ENCODE results near the gene SNX33. TPM values are rescaled to one million over a fixed set of nuclear protein-coding genes. Genes with fewer than 3 reads are reported as not detected.
A peak's percentile ranks its signal among the peaks of the same experiment; 100 is the strongest.
"Not testable (repeated sequence)": the region's sequence is repeated elsewhere in the genome, so short reads cannot be mapped to it uniquely, and the experiment has no call there.

SNX33 gene
- total and polyA plus RNA-seq, 5 experiments from 2014 or later, result 0.05 to 1.7 (median 0.44) TPM

DNA sequence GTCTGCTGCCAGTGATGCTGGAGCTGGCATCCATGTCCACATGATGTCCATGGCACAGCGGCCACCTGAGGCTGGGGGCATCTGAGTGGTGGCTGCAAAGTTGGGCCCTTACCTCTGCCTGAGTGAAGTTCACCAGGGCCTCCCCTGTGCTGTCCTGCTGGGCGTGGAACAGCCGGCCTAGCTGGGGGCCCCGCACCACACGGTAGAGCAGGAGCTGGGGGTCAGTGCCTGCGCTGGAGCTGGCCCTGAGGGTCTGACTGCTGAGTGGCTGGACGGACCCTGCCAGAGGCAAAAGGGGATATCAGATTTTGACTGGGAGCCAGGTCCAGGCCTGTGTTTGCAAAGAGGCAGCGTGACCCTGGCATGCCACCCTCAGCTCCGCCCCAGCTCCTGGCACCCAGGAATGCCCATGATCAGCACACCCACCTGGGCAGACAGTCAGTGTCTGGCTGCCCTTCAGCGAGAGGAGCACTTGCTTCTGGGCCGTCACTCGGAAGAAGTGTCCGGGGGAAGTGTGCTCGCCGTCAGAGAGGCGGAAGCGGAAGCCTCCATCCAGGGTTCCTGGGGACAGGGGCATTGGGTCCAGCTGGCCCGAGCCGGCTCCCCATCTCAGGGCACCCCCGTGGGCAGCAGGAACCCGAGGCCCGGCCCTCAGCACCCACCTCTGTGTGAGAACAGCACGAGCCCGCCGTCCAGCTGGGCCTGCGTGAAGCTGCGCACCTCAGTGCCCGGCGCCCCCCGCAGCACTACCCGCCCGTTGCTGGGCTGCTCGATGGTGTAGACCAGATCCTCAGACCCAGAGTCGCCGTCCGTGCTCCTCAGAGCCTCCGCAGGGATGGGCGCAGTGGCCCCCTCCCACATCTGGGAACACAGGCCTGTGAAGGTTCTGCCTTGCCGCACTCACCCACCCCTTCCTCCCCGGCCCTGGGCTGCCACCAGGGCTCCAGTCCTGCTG lies 34.7 kb downstream of the SNX33 start:
- no peak overlapping the region for H3K27ac Mint-ChIP-seq
- no peak overlapping the region for H3K4me3 Mint-ChIP-seq
- no peaks in the 10 kb centered on the region for H3K36me3 Mint-ChIP-seq
- H3K4me1 Mint-ChIP-seq, result no peaks in the 10 kb centered on the region
- no peak for ATAC-seq
- H3K9me3 Mint-ChIP-seq, result no peaks in the 10 kb centered on the region
- POLR2A ChIA-PET, result interaction anchor here (2.7 kb wide), 1 partner anchor 314 kb away, joined by 13 read pairs; the partner anchor contains the start of gene MAN2C1
- H3K27me3 Mint-ChIP-seq, result no peaks in the 10 kb centered on the region
- no peak for DNase-seq

DNA sequence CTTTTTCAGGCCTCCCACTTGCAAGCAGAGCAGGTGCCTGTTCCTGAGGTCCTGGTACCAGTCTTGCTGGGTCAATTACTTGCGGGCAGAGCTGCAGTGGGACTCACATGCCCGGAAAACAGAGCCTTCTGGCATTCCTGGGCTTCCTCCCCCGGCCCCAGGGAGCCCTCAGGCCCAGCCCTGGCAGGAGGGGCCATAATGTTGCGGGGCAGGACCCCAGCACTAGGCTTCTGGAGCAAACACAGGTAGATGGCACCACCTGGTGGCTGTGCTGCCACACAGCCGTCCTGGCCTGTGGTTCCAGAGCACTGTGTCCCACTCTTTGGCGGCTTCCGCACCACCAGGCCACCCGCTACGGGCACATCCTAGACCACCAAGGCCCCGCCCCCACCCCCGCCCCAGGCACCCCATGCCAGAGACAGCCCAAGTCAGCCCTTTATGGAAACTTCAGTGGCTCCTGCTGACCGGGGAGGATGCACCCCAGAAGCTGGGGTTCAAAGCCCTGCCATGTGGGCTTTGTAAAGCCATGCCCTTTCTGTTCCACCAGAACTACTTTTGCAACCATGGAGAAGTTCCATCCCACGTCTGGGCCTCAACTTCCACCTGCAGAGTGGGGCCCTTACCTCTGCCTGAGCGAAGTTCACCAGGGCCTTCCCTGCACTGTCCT lies 36.1 kb downstream of the SNX33 start:
- H3K27ac Mint-ChIP-seq, result peak overlapping the region in 1 of 10 donors; percentile 3

DNA sequence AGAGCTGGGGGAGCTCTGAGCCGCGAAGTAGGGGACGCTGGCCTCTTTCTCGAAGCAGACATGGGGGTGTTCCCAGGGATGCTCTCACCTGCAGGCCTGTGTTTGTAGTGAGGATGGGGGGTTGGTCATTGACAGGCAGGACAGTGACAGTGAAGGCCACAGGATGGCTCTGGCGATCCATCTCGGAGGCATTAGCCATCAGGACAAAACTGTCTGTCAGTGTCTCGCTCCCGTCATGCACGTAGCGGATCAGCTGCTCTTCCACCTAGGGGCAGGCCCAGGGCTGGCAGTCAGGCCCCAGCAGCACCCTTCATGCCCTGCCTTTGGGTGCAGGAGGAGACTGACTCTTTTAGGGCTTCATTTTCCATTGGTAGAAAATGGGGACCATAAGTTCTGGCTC lies 36.9 kb downstream of the SNX33 start:
- H3K27ac Mint-ChIP-seq, result no peak overlapping the region
- H3K4me3 Mint-ChIP-seq, result no peak overlapping the region
- H3K27me3 Mint-ChIP-seq, result peaks cover 0 to 1% (median 0%) of the 10 kb centered on the region in 5 donors
- no peaks in the 10 kb centered on the region for H3K9me3 Mint-ChIP-seq
- H3K36me3 Mint-ChIP-seq, result no peaks in the 10 kb centered on the region
- ATAC-seq (no peak), DNase-seq (no peak)
- no peaks in the 10 kb centered on the region for H3K4me1 Mint-ChIP-seq
- POLR2A ChIA-PET, result interaction anchor here (1.5 kb wide), 1 partner anchor 45 kb away, joined by 4 read pairs; the partner anchor contains the start of gene IMP3

More for the DNA sequence above, 36.1 kb downstream of the SNX33 start:
- H3K4me3 Mint-ChIP-seq, result peak overlapping the region in 1 of 10 donors; percentile 54
- H3K4me1 Mint-ChIP-seq, H3K27me3 Mint-ChIP-seq, H3K36me3 Mint-ChIP-seq, H3K9me3 Mint-ChIP-seq: not testable (repeated sequence)
- ATAC-seq, result peak; percentile 88 to 96
- DNase-seq, result peak; percentile 38 to 80 (median 60)
- POLR2A ChIA-PET, result interaction anchor here (1.5 to 2.7 kb wide), 2 partner anchors 44 to 316 kb away, joined by 4 to 13 read pairs; partner anchors contain the start of genes IMP3 and MAN2C1

DNA sequence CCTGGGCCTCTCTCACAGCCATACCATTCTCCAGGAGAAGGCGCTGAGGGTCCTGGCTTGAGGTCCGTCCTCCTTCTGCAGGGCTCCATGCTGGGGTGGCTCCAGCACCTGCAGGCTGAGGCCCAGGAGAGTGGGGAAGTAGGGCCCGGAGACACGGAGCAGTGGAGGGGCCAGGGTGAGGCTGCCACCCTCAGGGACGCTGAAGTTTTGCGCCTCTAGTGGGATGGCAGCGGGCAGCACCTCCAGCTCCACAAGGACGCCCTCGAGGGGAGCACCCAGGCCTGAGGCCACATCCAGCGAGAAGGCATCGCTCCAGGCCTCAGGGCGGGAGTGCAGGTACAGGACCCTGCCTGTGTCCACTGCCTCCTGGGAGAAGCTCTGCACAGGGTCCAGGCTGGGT lies 37.5 kb downstream of the SNX33 start:
- ATAC-seq, result no peak
- no peaks in the 10 kb centered on the region for H3K36me3 Mint-ChIP-seq
- H3K9me3 Mint-ChIP-seq, result no peaks in the 10 kb centered on the region
- no peak for DNase-seq
- no peak overlapping the region for H3K27ac Mint-ChIP-seq
- H3K27me3 Mint-ChIP-seq, result peaks cover 0 to 1% (median 0%) of the 10 kb centered on the region in 5 donors
- no peaks in the 10 kb centered on the region for H3K4me1 Mint-ChIP-seq
- no peak overlapping the region for H3K4me3 Mint-ChIP-seq
- POLR2A ChIA-PET, result interaction anchor here (0.9 kb wide), 1 partner anchor 318 kb away, joined by 4 read pairs; no protein-coding TSS in a partner anchor

DNA sequence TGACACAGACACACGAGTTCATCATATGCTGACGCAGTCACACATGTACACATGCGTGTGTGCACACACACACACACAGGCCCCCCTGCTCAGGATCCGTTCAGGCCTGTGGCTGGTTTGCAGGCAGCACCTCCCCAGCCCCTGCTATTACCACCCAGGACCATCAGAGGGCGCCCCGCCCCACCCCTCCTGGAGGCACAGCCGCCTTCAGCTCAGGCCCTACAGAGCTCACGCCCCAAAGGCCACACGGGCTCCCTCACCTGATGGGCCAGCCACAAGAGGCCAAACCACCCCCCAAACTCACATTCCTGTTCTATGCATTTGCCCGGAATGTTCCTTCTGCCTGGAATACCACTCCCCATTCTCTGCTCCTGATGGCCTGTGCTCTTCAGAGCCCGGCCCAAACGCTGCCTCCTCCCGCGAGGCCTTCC lies 38.5 kb downstream of the SNX33 start:
- not testable (repeated sequence) for H3K4me3 Mint-ChIP-seq, H3K27me3 Mint-ChIP-seq, H3K9me3 Mint-ChIP-seq, H3K4me1 Mint-ChIP-seq, H3K36me3 Mint-ChIP-seq
- peak; percentile 53 to 78 (median 69) for DNase-seq
- peak overlapping the region in 2 of 10 donors; percentile 12 to 25 for H3K27ac Mint-ChIP-seq
- peak; percentile 76 to 78 for ATAC-seq
- POLR2A ChIA-PET, result interaction anchor here (0.9 kb wide), 1 partner anchor 319 kb away, joined by 4 read pairs; no protein-coding TSS in a partner anchor

DNA sequence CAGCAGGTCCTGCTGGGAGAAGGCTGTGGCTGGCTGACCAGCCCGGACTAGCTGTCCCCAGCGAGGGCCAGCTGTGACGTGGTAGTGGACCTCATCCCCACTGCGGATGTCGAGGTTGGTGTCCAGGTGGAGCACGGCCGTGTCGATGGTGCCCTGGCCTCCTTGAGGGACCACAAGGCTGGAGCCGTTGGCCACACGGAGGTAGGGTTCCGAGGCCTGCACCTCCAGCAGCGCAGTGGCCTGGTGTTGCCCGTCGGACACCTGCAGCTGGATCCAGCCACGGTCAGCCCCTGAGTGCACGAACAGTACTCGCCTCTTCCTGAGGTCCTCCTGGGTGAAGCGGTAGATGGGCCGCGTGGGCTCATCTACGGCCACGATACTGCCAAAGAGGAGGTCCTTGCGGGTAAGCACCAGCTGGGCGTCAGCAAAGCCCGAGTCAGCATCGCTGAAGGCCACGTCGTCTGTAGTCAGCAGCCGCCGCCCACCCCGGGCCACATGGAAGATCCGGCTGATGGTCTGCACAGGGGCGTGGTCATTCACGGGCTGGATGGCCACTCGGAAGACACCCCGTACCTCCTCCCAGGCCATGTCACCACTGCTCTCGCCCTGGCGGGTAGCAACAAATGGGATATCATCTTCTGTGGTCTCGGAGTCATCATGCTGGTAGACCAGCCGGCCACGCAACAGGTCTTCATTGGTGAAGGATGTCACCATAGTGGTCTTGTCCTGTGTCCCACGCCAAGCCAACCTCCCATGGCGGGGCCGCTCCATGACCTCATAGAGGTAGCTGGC lies 40.0 kb downstream of the SNX33 start:
- DNase-seq (no peak), ATAC-seq (no peak)
- POLR2A ChIA-PET, result no interaction called here
- Mint-ChIP-seq H3K27me3 (peaks cover 0 to 7% (median 4%) of the 10 kb centered on the region in 5 donors), H3K9me3 (no peaks in the 10 kb centered on the region), H3K27ac (no peak overlapping the region), H3K4me3 (no peak overlapping the region), H3K4me1 (peaks cover 0 to 6% (median 4%) of the 10 kb centered on the region in 4 donors), H3K36me3 (no peaks in the 10 kb centered on the region)

DNA sequence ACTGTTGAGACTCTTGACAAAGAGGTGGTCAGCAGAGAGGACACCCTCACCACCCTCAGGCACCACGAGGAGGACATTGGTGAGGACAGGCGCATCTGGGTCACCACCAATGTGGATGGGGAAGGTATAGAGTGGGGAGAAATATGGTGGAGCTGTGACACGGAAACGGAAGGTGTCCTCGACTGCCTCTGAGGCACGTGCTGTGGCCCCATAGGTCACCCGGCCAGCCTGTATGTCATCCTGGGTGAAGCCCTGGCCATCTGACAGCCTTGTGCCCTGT lies 40.5 kb downstream of the SNX33 start:
- no peaks in the 10 kb centered on the region for H3K36me3 Mint-ChIP-seq
- no peaks in the 10 kb centered on the region for H3K9me3 Mint-ChIP-seq
- no peak overlapping the region for H3K27ac Mint-ChIP-seq
- H3K4me1 Mint-ChIP-seq, result peaks cover 0 to 10% (median 5%) of the 10 kb centered on the region in 4 donors
- DNase-seq, result no peak
- H3K4me3 Mint-ChIP-seq, result no peak overlapping the region
- ATAC-seq, result no peak
- POLR2A ChIA-PET, result no interaction called here
- H3K27me3 Mint-ChIP-seq, result peaks cover 0 to 8% (median 4%) of the 10 kb centered on the region in 5 donors

DNA sequence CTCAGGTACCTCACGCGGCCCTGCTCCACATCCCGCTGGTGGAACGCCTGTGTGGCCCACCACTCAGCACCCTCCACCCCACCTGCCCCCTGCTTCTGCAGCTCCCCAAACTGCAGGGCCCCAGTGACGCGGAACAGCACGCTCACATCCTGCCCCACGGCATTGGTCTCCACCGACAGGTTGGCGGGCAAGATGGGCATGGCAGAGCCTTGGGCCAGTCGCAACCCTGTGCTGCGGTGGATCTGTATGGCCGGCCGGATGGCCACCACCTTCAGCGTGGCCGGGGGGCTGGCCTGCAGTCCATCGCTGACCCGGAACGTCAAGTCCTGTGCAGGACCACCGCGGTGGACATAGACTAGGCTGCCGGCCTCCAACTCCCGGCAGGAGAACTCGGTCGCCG lies 41.1 kb downstream of the SNX33 start:
- H3K27me3 Mint-ChIP-seq, result peaks cover 0 to 8% (median 4%) of the 10 kb centered on the region in 5 donors
- POLR2A ChIA-PET, result no interaction called here
- H3K4me1 Mint-ChIP-seq, result peaks cover 1 to 14% (median 5%) of the 10 kb centered on the region in 4 donors
- DNase-seq (no peak), ATAC-seq (no peak)
- no peaks in the 10 kb centered on the region for H3K9me3 Mint-ChIP-seq
- H3K36me3 Mint-ChIP-seq, result no peaks in the 10 kb centered on the region
- no peak overlapping the region for H3K4me3 Mint-ChIP-seq
- no peak overlapping the region for H3K27ac Mint-ChIP-seq

DNA sequence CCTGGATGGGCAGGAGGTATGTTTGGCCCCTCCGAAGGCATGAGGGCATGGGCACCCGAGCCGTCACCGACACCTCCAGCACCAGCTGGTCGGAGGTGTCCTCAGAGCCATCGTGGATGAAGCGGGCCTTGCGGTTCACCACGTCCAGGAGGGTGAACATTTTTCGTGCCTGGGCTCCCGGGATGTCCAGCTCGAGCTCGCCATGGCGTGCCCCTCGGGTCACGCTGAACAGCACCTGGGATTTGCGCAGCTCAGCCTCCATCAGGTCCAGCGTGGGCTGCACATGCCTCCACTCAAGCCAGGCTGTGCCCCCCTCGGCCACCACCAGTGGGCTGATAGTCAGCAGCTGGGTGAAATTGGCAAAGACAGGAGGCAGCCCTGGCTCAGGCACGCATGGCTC lies 41.7 kb downstream of the SNX33 start:
- H3K9me3 Mint-ChIP-seq, POLR2A ChIA-PET, H3K27me3 Mint-ChIP-seq, ATAC-seq, DNase-seq, H3K36me3 Mint-ChIP-seq, H3K27ac Mint-ChIP-seq, H3K4me3 Mint-ChIP-seq: not testable (repeated sequence)
- peaks cover 2 to 19% (median 5%) of the 10 kb centered on the region in 4 donors for H3K4me1 Mint-ChIP-seq

DNA sequence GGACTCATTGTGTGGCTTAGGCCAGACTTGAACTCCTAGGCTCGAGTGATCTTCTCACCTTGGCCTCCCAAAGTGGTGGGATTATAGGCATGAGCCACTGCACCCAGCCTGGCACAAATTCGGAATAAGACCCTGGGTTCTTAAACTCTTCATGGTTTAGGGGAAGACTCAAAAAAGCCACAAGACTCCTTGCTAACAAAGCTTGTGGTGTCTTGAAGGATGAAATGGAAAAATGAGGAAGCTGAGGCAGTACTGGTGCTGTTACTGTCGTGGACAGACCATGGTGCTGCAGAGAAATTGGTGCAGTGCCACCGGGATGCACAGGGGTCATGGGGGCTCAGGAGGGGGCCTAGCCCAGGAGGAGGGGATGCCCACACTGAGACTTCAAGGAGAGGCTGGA lies 44.6 kb downstream of the SNX33 start:
- POLR2A ChIA-PET, H3K9me3 Mint-ChIP-seq, DNase-seq, H3K27me3 Mint-ChIP-seq, ATAC-seq, H3K36me3 Mint-ChIP-seq: not testable (repeated sequence)
- peaks cover 14 to 38% (median 24%) of the 10 kb centered on the region in 4 donors for H3K4me1 Mint-ChIP-seq
- peak overlapping the region in 1 of 10 donors; percentile 82 for H3K4me3 Mint-ChIP-seq
- peak overlapping the region in 2 of 10 donors; percentile 0 to 33 for H3K27ac Mint-ChIP-seq

DNA sequence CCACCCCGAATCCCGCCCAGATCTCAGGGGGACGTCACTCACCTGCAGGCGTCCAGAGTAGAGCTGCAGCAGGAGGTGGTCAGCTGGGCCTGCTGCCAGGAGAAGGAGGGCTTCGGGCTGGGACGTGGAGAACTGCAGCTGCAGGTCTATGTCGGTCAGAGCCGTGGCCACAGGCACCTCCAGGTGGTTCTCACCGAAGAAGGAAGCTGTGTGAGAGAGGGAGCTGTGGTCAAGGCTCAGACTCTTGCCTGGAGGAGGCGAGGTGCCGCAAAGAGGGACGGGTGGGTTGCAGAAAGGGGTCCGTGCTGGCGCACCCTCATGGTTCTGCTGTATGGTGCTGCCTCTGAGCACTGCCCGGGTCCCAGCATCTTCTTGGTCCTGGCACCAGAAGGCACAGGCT lies 45.3 kb downstream of the SNX33 start:
- H3K9me3 Mint-ChIP-seq, ATAC-seq, POLR2A ChIA-PET: not testable (repeated sequence)

DNA sequence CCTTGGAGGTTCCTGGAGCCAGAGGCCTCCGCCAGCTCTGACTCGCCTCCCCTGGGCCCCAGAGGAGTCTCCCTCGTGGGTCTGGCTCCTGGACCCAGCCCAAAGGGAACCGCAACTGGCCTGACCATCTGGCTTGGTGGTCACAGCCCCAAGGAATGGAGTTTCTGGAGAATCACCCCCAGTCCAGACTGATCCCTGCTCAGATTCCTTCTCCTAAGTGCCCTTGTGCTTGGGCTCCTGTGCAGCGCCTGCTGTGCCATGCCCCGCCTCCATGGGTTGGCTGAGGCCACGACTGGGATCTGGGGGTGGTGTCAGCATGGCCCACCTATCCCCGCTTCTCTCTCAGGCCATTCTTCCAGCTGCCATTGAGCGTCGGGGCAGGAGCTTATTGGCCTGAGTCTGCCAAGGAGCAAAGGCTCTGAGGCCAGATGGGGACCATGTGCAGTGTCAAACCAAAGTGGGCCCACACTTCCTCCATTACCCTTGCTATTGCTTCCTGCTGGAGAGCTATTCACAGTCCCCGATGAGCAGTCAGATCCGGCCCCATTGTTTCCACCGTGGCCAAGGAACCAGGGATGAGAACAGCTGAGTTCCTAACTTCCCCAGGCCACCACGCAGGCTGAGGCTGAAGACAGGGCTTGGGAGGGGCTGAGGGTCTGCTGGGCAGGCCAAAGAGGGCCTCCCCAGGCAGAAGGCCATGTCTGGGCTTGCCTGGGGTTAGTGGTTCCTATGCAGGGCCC lies 46.0 kb downstream of the SNX33 start:
- H3K4me3 Mint-ChIP-seq, result no peak overlapping the region
- POLR2A ChIA-PET, result no interaction called here
- H3K36me3 Mint-ChIP-seq, result no peaks in the 10 kb centered on the region
- peaks cover 0 to 8% (median 5%) of the 10 kb centered on the region in 5 donors for H3K27me3 Mint-ChIP-seq
- no peaks in the 10 kb centered on the region for H3K9me3 Mint-ChIP-seq
- no peak for DNase-seq
- ATAC-seq, result no peak
- no peak overlapping the region for H3K27ac Mint-ChIP-seq
- H3K4me1 Mint-ChIP-seq, result peaks cover 14 to 38% (median 25%) of the 10 kb centered on the region in 4 donors

More for the DNA sequence above, 45.3 kb downstream of the SNX33 start:
- not testable (repeated sequence) for H3K36me3 Mint-ChIP-seq, DNase-seq, H3K27me3 Mint-ChIP-seq, H3K4me3 Mint-ChIP-seq, H3K27ac Mint-ChIP-seq
- H3K4me1 Mint-ChIP-seq, result peaks cover 14 to 38% (median 25%) of the 10 kb centered on the region in 4 donors

Data from naive thymus-derived CD8-positive, alpha-beta T cell (primary cell).